HT1080 (cell line): ENCODE results near the gene TRAK1. TPM values are rescaled to one million over a fixed set of nuclear protein-coding genes. Genes with fewer than 3 reads are reported as not detected.
A peak's percentile ranks its signal among the peaks of the same experiment; 100 is the strongest.
"Not testable (repeated sequence)": the region's sequence is repeated elsewhere in the genome, so short reads cannot be mapped to it uniquely, and the experiment has no call there.

ENCODE experiments used
- DNase-seq: peaks from one replicate; pipeline ENCODE4 v3.0.0-alpha.2; 2015; ENCODE audit warnings: low read depth
- total RNA-seq: library from RNA; depleted of rRNA; stranded (reverse); fragments of >200 nt; shearing (Covaris generic); gene quantifications from 2 replicates; pipeline ENCODE4 v1.2.3, GENCODE V29; 2014

The TRAK1 gene
- total RNA-seq, 1 experiment from 2014 or later = 29.4 TPM

DNA sequence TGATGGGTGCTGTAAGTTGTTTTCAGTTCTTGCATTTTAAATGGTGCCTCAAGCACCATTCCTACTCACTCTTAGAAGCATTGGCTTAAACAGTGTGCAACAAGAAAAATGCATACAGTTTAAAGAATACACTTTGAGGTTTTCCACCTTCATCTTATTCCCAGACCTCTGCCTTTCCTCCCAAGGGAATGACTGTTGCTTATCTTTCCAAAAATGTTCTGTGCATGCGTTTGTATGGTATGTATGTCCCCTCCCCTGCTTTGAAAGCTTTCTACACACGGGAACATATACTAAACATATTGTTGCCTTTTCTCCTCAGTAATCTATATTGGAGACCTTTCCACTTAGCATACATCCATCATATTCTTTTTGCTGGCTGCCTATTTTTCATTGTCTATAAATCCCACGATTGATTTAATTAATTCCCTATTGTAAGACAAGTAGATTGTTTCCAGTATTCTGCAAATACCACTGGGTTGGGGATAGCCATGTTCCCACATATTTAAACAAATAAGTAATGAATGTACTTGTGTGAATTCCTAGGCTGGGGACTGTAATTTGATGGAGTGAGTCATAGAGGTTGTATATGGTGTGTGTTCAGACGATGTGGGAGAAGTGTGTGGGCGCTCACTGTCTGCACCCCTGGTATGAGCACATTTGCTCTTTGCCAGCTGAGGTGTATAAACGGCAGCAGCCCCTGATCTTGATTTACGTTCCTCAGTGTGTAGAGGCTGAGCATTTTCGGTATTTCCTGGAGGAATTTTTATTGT, 5.8 kb downstream of the TRAK1 start:
- peak; percentile 52 for DNase-seq

DNA sequence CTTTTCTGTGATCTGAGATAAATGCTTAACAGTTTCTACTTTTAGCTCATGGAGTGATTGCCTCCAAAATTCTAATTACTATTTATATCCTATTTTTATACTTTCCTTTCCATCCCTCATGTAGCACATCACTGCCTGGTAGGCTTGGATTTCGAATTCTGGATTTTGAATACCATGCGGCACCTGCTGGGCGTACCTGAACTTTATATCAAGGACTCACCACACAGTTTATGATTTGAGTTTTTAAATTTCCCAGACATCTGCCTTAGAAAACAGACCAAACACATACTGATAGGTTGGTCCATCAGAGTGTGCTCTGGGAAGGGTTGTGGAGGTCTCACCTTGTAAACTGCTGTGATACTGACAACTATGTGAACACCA, 6.4 kb downstream of the TRAK1 start:
- DNase-seq = no peak

- no peak for DNase-seq
These were observed 7.0 kb downstream of the TRAK1 start for GRCh38 chr3:42098171-42098570.

DNA sequence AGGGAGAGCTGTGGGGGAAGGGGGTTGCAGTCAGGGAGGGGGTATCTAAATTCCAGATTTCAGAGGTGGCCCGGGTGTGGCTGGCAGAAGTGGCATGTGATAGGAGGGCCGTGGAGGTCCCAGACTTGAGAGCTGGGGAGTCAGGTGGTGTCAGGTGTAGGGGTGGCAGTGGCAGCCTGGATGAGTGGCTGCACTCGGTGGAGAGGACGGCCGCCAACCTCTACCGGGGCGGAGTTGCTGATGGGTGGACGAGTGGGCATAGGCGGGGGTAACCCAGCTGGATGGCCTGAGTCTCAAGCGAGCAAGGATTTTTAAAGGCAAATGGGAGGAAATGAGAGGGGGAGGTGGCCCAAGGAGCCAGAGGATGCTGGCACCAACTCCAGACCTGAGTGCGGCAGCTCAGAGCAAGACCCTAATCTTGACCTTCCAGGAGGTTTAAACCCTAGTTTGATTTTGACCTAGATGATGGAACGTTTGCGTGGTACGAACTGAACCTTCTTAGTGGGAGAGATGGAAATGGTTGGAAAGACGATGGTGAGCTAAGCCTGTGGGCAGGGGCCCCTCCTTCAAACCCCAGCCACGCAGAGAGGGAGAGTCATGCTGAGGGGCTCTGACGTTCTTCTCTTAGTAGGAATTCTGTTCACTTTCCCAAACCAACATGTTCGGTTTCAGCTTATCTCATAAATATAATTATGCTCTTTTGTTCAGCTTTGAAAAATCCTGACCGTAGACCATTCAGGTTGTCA, 8.0 kb downstream of the TRAK1 start:
- DNase-seq = no peak

- DNase-seq = peak; percentile 37
These were observed 9.9 kb downstream of the TRAK1 start for GRCh38 chr3:42101048-42101447.

DNA sequence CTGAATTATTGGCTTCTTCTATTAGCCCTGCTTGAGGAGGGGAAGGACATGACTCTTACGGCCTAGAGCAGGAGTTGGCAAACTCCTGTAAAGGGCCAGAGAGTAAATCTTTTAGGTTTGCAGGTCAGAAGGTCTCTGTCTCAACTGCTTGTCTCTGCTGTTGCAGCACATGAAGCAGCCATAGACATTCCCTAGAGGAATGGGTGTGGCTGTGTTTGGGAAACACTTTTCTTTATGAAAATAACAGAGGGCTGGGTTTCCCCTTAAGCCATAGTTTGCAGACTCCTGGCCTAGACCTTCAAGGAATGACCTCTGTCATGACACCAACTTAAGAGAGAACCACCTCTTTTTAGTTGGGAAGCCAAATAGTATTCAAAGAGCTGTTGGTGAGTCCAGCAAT, 10.3 kb downstream of the TRAK1 start:
- DNase-seq = no peak

GRCh38 chr3:42102571-42102970, 11.4 kb downstream of the TRAK1 start:
- DNase-seq = no peak

GRCh38 chr3:42103921-42104665, 12.9 kb downstream of the TRAK1 start:
- DNase-seq = not testable (repeated sequence)

DNA sequence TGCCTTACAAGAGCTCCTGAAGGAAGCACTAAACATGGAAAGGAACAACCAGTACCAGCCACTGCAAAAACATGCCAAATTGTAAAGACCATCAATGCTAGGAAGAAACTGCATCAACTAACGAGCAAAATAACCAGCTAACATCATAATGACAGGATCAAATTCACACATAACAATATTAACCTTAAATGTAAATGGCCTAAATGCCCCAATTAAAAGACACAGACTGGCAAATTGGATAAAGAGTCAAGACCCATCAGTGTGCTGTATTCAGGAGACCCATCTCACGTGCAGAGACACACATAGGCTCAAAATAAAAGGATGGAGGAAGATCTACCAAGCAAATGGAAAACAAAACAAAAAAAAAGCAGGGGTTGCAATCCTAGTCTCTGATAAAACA, 14.8 kb downstream of the TRAK1 start:
- not testable (repeated sequence) for DNase-seq

- no peak for DNase-seq
These were observed 15.5 kb downstream of the TRAK1 start for GRCh38 chr3:42106646-42107045.

GRCh38 chr3:42110631-42111030, 19.5 kb downstream of the TRAK1 start:
- DNase-seq = no peak

DNA sequence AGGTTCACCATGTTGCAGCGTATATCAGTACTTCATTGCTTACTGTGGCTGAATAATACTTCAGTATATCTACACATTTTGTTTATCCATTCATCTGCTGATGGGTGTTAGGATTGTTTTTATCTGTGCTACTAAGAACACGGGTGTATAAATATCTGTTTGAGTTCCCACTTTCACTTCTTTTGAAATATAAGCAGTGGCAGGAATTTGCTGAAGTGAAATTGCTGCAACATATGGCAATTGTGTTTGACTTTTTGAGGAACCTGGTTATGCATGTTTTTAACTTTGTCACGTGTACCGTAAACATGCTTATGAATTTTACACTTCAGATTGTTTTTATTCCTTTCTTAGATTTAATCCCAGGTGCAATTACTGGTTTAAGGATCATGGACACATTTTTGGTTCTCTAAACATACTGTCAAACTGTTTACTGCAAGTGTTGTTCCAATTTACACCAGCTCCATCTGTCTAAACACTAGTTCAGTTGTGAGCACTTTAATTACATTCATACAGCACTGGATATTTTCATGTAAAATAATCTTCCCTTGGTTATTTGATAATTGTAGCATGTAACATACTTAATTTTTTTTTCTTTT, 23.1 kb downstream of the TRAK1 start:
- no peak for DNase-seq

DNA sequence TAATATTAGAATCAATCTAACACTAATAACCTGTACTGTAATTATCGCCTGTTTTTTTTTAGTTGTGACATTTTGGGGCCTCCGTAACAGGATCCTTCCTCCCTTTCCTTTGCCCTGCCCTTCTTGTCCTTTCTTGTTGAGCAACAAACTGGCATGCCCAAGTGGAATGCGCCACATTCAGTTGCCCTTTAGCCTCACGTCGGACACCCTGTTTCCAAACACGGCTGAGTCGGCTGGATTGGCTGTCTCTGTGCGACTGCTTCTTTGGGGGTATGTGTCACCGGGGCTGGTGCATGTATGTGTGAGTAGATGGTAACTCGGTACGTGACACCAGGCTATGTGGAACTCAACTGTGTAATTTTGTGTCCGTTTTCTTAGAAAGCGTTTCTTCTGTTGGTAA, 24.1 kb downstream of the TRAK1 start:
- no peak for DNase-seq

GRCh38 chr3:42115946-42116345, 24.8 kb downstream of the TRAK1 start:
- no peak for DNase-seq

DNA sequence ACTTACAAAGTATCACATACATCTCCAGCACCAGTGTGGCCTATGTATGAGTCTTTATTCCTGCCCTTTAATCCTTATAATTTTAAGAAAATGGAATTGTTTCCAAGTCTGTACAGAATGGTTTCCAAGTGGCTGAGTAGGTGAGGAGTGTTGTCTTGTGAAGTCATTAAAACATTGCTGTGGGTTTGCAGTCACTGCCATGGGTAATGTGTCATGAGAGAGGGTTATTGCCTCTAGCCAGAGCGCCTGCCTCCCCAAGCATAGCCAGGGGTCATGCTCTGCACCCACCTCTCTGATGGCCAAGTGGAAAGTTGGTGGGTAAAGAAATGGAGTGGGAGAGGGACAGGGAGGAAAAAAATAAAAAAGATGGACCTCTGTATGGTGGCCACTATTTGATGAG, 25.3 kb downstream of the TRAK1 start:
- no peak for DNase-seq

- peak; percentile 93 for DNase-seq
These were observed 26.2 kb downstream of the TRAK1 start for GRCh38 chr3:42117175-42118008.

DNA sequence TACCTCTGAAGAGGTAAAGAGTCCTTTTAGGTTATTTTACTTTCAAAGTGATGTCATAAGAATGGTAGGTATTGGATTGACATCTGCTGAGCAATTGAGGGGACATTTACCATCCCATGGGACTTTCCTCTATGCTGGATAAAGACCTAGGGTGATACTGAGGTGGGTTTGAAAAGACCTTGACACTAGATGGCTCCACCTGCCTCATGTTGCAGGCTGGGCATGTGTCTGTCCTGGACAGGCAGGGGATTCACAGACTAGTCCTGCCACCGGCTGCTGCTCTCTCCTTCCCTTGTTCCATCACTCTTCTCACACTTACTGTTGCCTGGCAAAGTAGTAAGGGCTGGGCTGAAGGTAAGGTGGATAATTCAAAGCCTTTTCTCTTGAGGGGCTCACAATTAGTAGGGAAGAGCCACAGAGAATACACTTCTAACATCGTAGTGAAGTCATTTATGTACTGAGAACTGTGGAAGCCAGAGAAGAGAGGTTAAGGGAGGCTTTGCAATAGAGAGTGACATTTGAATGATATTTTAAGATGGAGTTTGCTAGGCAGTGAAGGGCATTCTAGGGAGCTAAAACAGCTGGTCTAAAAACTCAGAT, 27.7 kb downstream of the TRAK1 start:
- DNase-seq = peak; percentile 80

- peak; percentile 53 for DNase-seq
These were observed 28.6 kb downstream of the TRAK1 start for GRCh38 chr3:42119561-42120355.

GRCh38 chr3:42120866-42121265, 29.7 kb downstream of the TRAK1 start:
- DNase-seq = no peak
